ENCODE results near the gene MAMDC2. TPM values are rescaled to one million over a fixed set of nuclear protein-coding genes. Genes with fewer than 3 reads are reported as not detected.

The MAMDC2 gene
- total RNA-seq, 1 experiment from 2014 or later, result 2.7 TPM

GRCh38 chr9:70205366-70206020, 161.8 kb downstream of the MAMDC2 start:
- TF ChIP-seq CTCF (conservative IDR thresholded peaks at IDR 0.05) (no peak), EZH2 (IDR thresholded peaks at IDR 0.05; ENCODE audit: low read depth) (no peak)
- DNase-seq, result peak in 1 of 2 experiments; percentile 42
- H3K9me2 ChIP-seq (ENCODE audit: insufficient read depth), result no peaks in the 10 kb centered on the region
- no peaks in the 10 kb centered on the region for H3K79me2 ChIP-seq (ENCODE audit: low read depth)
- no peak overlapping the region for H2AFZ ChIP-seq
- H3K4me2 ChIP-seq, result no peak overlapping the region
- H3K4me3 ChIP-seq, result no peak overlapping the region
- peaks cover 10% of the 10 kb centered on the region; the same call in 1 of the 2 replicates for H3K9me3 ChIP-seq (ENCODE audit: insufficient read depth, low read depth)
- H3K4me1 ChIP-seq (replicated peaks; ENCODE audit: insufficient read depth), result no peaks in the 10 kb centered on the region
- no peak overlapping the region for H3K27ac ChIP-seq
- H3K36me3 ChIP-seq (ENCODE audit: low read depth), result no peaks in the 10 kb centered on the region
- no TSS peak for BruUV-seq (replicated peaks)
- POLR2A ChIA-PET (ENCODE audit: unreplicated experiment), result no interaction called here
- H4K20me1 ChIP-seq (ENCODE audit: insufficient read depth), result no peaks in the 10 kb centered on the region
- H3K27me3 ChIP-seq (ENCODE audit: insufficient read depth, low read depth), result no peaks in the 10 kb centered on the region
- intact Hi-C loops (cut with micrococcal nuclease; ENCODE audit: unreplicated experiment), result no loop called here
- H3F3A ChIP-seq (ENCODE audit: insufficient read depth, low read depth), result no peaks in the 10 kb centered on the region
- CTCF ChIA-PET, result no interaction called here

GRCh38 chr9:70217029-70217428, 173.4 kb downstream of the MAMDC2 start:
- intact Hi-C loops (cut with micrococcal nuclease; ENCODE audit: unreplicated experiment), result loop anchor here (10.0 kb wide), 1 partner anchor 82 kb away; no protein-coding TSS in a partner anchor
- POLR2A ChIA-PET (ENCODE audit: unreplicated experiment), result no interaction called here
- Histone ChIP-seq H3K4me1 (replicated peaks; ENCODE audit: insufficient read depth) (no peaks in the 10 kb centered on the region), H2AFZ (no peak overlapping the region), H3F3A (ENCODE audit: insufficient read depth, low read depth) (no peaks in the 10 kb centered on the region), H3K27ac (no peak overlapping the region), H3K9me3 (ENCODE audit: insufficient read depth, low read depth) (peaks cover 3% of the 10 kb centered on the region; the same call in 1 of the 2 replicates), H3K79me2 (ENCODE audit: low read depth) (no peaks in the 10 kb centered on the region), H3K4me3 (no peak overlapping the region), H3K27me3 (ENCODE audit: insufficient read depth, low read depth) (no peaks in the 10 kb centered on the region), H3K4me2 (no peak overlapping the region), H3K36me3 (ENCODE audit: low read depth) (no peaks in the 10 kb centered on the region; the same call in 1 of the 2 replicates), H3K9me2 (ENCODE audit: insufficient read depth) (no peaks in the 10 kb centered on the region; the same call in 1 of the 2 replicates), H4K20me1 (ENCODE audit: insufficient read depth) (no peaks in the 10 kb centered on the region)
- no TSS peak for BruUV-seq (replicated peaks)
- TF ChIP-seq CTCF (conservative IDR thresholded peaks at IDR 0.05) (no peak), EZH2 (IDR thresholded peaks at IDR 0.05; ENCODE audit: low read depth) (no peak)
- CTCF ChIA-PET, result no interaction called here
- no peak for DNase-seq

- Histone ChIP-seq H3K4me3 (no peak overlapping the region), H3K4me1 (replicated peaks; ENCODE audit: insufficient read depth) (no peaks in the 10 kb centered on the region), H2AFZ (no peak overlapping the region), H3K79me2 (ENCODE audit: low read depth) (no peaks in the 10 kb centered on the region), H3F3A (ENCODE audit: insufficient read depth, low read depth) (no peaks in the 10 kb centered on the region), H3K36me3 (ENCODE audit: low read depth) (no peaks in the 10 kb centered on the region), H4K20me1 (ENCODE audit: insufficient read depth) (no peaks in the 10 kb centered on the region), H3K27ac (no peak overlapping the region), H3K4me2 (no peak overlapping the region), H3K27me3 (ENCODE audit: insufficient read depth, low read depth) (no peaks in the 10 kb centered on the region), H3K9me3 (ENCODE audit: insufficient read depth, low read depth) (no peaks in the 10 kb centered on the region), H3K9me2 (ENCODE audit: insufficient read depth) (no peaks in the 10 kb centered on the region; the same call in 1 of the 2 replicates)
- BruUV-seq (replicated peaks), result no TSS peak
- DNase-seq, result no peak
- ChIA-PET POLR2A (ENCODE audit: unreplicated experiment) (no interaction called here), CTCF (no interaction called here)
- TF ChIP-seq EZH2 (IDR thresholded peaks at IDR 0.05; ENCODE audit: low read depth), result no peak
- TF ChIP-seq CTCF (conservative IDR thresholded peaks at IDR 0.05), result no peak
- intact Hi-C loops (cut with micrococcal nuclease; ENCODE audit: unreplicated experiment), result loop anchor here (10.0 kb wide), 1 partner anchor 84 kb away; no protein-coding TSS in a partner anchor
Observed at GRCh38 chr9:70218767-70219166, 175.1 kb downstream of the MAMDC2 start.

Measured in PC-9 (cell line).